Esophagus squamous epithelium (tissue), 5 donors: ENCODE data around the gene PDE4C. TPM values are rescaled to one million over a fixed set of nuclear protein-coding genes. Genes with fewer than 3 reads are reported as not detected.
A peak's percentile ranks its signal among the peaks of the same experiment; 100 is the strongest.

Experiments
- DNase-seq: peaks from one replicate; lab custom pipeline; 2025; lab: John Stamatoyannopoulos, UW
- H3K27ac ChIP-seq, 4 donors: fragments of 200-600 bp; sonication (generic); one replicate each; pipeline ENCODE4 v1.5.1; 2016 to 2019; ENCODE audit warnings: mild to moderate bottlenecking in 1 of 4
- H3K27me3 ChIP-seq, 4 donors: fragments of 200-600 bp; sonication (generic); 1 replicate in 3 of 4; 2 replicates in 1 of 4; pipeline versions ENCODE4 v1.5.1 to v1.6.0; 2017 to 2021; ENCODE audit warnings: antibody characterized with exemption in 1 of 4
- H3K36me3 ChIP-seq, 3 donors: fragments of 200-600 bp; sonication (generic); one replicate each; pipeline ENCODE4 v1.5.1; 2016 to 2019
- H3K4me1 ChIP-seq, 3 donors: fragments of 200-600 bp; sonication (generic); one replicate each; pipeline ENCODE4 v1.5.1; 2017 to 2019
- H3K4me3 ChIP-seq, 4 donors: fragments of 200-600 bp; sonication (generic); 1 replicate in 3 of 4; 2 replicates in 1 of 4; pipeline ENCODE4 v1.5.1; 2016 to 2019; ENCODE audit warnings: mild to moderate bottlenecking in 2 of 4, moderate library complexity in 1 of 4
- H3K9me3 ChIP-seq, 3 donors: fragments of 200-600 bp; sonication (generic); one replicate each; pipeline ENCODE4 v1.5.1; 2016 to 2019
- CTCF ChIP-seq, 6 experiments: fragments of 450-650 bp in 4 of 6; fragments of 200-600 bp in 2 of 6; sonication (generic) in 2 of 6; IDR thresholded peaks; one replicate each; pipeline ENCODE4 v1.5.1; 2016 to 2019; ENCODE audit warnings: antibody characterized with exemption in 6 of 6, mild to moderate bottlenecking in 4 of 6, moderate library complexity in 4 of 6
- POLR2A ChIP-seq, 4 donors: fragments of 450-650 bp; IDR thresholded peaks; one replicate each; pipeline ENCODE4 v1.6.1; 2017; ENCODE audit warnings: antibody characterized with exemption in 4 of 4, mild to moderate bottlenecking in 4 of 4, moderate library complexity in 3 of 4
- WGBS, 2 donors: methylation state at CpG; one replicate each; pipeline ENCODE4 v1.1.5; 2018; 5-methylcytosine and 5-hydroxymethylcytosine counted together
- intact Hi-C: fragments of 100-400 bp; cut with DNase I; formaldehyde crosslinking; loops from one replicate; pipeline ENCODE4 v1.15.0; 2022
- total RNA-seq, 4 donors: library from RNA; depleted of rRNA; stranded (reverse); fragments of >200 nt; gene quantifications; one replicate each; pipeline ENCODE4 v1.1.0, GENCODE V29; 2016
- donor health status: DM: yes; HTN: yes; CAD: no.

The PDE4C gene
- total RNA-seq, 4 donors from 2014 or later = 0.76 TPM; not detected in 3

DNA sequence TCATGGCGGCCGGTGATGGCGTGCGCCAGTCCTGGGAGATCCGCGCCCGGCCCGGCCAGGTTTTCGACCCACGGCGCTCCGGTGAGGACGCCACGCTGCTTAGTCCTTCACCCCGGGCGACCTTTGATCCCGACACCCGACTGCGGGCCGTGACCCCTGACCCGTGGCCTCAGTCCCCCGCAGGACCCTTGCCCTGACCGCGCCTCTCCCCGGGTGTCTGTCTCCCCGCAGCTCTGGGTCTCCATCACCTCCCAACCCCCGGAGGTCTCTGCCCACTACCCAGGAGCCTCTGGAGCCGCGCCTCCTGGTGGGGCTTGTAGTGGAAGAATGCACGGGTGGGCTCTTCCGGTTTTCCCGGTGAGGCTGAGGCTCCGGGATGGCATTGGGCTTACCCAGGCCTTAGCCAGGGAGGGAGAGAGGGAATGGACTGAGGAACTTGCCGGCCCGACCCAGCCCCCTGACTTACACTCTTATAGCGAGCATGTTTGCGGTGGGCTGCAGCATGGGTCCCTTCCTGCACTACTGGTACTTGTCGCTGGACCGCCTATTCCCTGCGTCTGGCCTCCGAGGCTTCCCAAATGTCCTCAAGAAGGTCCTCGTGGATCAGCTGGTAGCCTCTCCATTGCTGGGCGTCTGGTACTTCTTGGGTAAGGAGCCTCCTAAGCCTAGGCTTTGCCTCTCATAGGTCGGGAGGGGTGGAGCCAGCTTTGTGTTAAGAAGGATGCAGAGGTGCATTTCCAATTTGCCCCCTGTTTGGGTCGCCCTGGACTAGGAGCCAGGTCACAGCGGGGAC is 32.7 kb downstream of the PDE4C start:
- TF ChIP-seq CTCF (IDR thresholded peaks at IDR 0.05) (no peak), POLR2A (IDR thresholded peaks at IDR 0.05) (no peak)
- DNase-seq = no peak
- Histone ChIP-seq H3K36me3 (peaks cover 0 to 27% (median 3%) of the 10 kb centered on the region in 3 donors), H3K9me3 (no peaks in the 10 kb centered on the region), H3K4me3 (peak overlapping the region; percentile 48 to 89 (median 77)), H3K27me3 (no peaks in the 10 kb centered on the region), H3K4me1 (peaks cover 24 to 34% (median 24%) of the 10 kb centered on the region in 3 donors), H3K27ac (peak overlapping the region; percentile 75 to 98 (median 91))
- intact Hi-C loops = no loop called here
- WGBS, 2 donors = 0 to 20% methylated on average over 1 to 2 of the region's 46 CpGs

DNA sequence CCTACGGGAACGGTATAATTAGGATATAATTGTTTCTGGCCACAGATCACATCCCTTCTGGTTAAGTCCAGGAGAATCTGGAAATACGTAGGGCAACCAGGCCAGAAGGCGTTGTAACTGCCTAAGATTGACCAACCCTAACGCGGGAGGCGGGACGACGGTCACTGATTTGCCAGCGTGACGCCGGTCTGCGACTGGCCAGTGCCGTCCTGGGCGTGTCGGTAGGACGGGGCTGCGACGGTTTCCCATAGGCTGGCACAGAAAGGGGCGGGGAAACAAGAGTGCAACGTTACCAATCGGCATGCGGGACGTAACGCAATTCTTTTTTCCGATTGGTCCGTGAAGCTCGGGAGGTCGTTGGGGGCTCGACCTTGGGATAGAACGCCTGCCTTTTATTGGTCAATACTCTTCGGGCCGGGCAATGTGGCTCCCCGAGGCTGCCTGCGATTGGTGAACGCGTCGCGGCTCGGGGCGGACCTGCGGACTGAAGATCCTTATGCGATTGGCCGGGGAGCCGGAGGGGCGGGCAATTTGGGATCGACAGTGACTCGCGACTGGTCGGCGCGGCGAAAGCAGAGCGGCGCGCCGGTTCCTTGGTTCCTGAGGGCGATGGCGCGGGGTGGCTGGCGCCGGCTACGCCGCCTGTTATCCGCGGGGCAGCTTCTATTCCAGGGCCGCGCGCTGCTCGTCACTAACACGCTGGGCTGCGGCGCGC is 33.4 kb downstream of the PDE4C start, which contains the start of gene MPV17L2:
TSS of gene MPV17L2 (plus strand) at position 546 of the 715 bp plus-strand sequence. CDS start at position 610, 64 bp downstream.
- TF ChIP-seq CTCF (IDR thresholded peaks at IDR 0.05) (peak in 1 of 6 experiments; percentile 8), POLR2A (IDR thresholded peaks at IDR 0.05) (peak in 3 of 4 donors; percentile 36 to 89 (median 78))
- 0 to 1% methylated on average over 9 to 18 of the region's 74 CpGs for WGBS, 2 donors
- Histone ChIP-seq H3K4me3 (peak within 1 kb of the TSS; percentile 48 to 89 (median 77)), H3K27me3 (no peaks in the 10 kb centered on the region), H3K9me3 (no peaks in the 10 kb centered on the region), H3K27ac (peak within 1 kb of the TSS; percentile 82 to 98 (median 96)), H3K4me1 (peaks cover 24 to 34% (median 24%) of the 10 kb centered on the region in 3 donors), H3K36me3 (peaks cover 0 to 20% (median 3%) of the 10 kb centered on the region in 3 donors)
- intact Hi-C loops = no loop called here
- DNase-seq = peak; percentile 100

DNA sequence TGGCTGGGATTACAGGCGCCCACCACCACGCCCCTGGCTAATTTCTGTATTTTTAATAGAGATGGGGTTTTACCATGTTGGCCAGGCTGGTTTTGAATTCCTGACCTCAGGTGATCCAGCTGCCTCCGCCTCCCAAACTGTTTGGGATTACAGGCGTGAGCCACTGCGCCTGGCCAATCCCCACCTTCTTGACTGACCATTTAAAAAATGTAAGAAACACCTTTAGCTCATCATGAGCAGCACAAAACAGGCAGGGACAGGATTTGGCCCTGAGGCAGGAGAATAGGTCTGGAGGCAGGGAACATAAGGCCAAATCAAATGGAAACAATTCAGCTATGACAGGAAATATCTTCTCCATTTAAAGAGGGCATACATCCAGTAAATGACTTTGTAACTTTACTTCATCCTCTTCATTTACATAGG is 34.6 kb downstream of the PDE4C start:
- Histone ChIP-seq H3K27ac (peak overlapping the region; percentile 82 to 98 (median 96)), H3K27me3 (no peaks in the 10 kb centered on the region), H3K4me1 (peaks cover 24 to 34% (median 24%) of the 10 kb centered on the region in 3 donors), H3K36me3 (peaks cover 0 to 10% (median 3%) of the 10 kb centered on the region in 3 donors), H3K4me3 (peak overlapping the region; percentile 31 to 77 (median 57)), H3K9me3 (no peaks in the 10 kb centered on the region)
- no peak for DNase-seq
- TF ChIP-seq CTCF (IDR thresholded peaks at IDR 0.05) (no peak), POLR2A (IDR thresholded peaks at IDR 0.05) (no peak)
- 49 to 63% methylated on average over 3 to 4 of the region's 5 CpGs for WGBS, 2 donors
- intact Hi-C loops = no loop called here

DNA sequence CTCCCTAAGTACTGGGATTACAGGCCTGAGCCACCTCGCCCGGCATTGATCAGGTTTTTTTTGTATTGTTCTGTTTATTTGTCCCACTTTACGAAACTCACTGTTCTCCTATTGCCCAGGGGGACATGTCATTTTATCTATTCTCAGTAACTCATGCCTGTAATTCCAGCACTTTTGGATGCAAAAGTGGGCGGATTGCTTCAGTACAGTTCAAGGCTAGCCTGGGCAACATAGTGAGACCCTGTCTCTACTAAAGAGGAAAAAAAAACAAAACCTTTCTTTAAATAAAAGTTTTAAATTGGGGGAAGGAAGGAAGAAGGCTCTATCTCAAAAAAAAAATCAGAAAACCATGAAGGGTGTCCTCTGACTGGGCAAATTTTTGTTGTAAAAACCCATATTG is 36.0 kb downstream of the PDE4C start:
- peaks cover 24 to 32% (median 24%) of the 10 kb centered on the region in 3 donors for H3K4me1 ChIP-seq
- no peaks in the 10 kb centered on the region for H3K9me3 ChIP-seq
- H3K4me3 ChIP-seq = no peak overlapping the region
- no peaks in the 10 kb centered on the region for H3K27me3 ChIP-seq
- no peaks in the 10 kb centered on the region for H3K36me3 ChIP-seq
- intact Hi-C loops = no loop called here
- TF ChIP-seq CTCF (IDR thresholded peaks at IDR 0.05) = no peak
- WGBS, 2 donors = 68 to 74% methylated on average over 4 of the region's 4 CpGs
- H3K27ac ChIP-seq = no peak overlapping the region
- DNase-seq = no peak
